HG03571 (cell line): ENCODE data around the gene CAMK1D.

Experiments
- ATAC-seq: cut with Tn5 transposase; IDR thresholded peaks from one replicate; pipeline ENCODE4 v1.9.1; 2021; ENCODE audit not compliant: unreplicated experiment

CAMK1D gene

DNA sequence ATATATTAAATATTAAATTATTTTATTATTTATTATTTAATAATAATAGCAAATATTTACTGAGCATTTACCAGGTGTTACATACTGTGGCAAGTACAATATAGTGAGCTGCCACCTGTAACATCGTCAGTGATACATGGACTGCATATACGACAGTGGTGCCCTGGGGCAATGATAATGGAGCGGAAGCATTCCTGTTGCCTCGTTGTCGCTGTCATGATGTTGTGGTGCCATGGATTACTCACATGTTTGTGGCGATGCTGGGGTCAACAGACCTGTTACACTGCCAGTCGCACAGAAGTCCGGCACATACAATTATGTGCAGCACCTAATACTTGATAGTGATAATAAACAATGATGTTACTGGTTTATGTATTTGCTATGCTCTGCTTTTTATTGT is 20.6 kb downstream of the CAMK1D start:
- ATAC-seq, result no peak

DNA sequence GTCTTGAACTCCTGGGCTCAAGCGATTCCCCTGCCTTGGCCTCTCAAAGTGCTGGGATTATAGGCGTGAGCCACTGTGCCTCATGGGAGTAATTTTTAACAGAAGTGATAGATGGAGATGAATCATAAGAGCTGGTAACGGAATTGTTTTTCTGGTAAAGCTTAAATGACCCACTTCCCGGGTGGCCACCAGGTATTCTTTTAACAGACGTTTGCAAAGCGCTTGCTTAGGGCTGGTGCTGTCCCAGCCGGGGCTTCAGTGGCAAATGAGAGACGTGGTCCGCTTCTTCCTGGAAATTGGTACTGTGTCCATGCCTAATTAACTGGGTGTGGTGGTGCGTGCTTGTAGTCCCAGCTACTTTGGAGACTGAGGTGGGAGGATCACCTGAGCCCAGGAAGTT is 23.5 kb downstream of the CAMK1D start:
- ATAC-seq, result no peak

DNA sequence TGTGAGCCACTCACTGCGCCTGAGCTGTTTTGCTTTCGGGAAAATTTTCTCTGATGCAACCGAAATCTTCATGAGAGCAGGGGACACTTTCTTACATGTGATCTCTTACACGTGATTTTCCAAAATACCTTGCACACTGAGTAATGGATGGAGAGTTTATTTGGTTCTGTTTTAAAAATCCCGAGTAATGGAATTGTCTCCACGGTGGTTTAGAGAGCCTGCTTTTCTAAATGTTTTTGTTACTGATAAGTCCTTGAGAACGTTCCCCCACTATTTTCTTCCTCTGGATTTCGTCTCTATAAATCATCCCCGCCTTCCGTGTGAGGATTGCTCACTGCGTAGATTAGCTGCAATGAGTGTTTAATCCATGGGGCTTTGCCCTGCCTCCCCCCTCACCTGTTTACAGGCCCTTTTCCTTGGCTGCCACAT is 25.7 kb downstream of the CAMK1D start:
- no peak for ATAC-seq

DNA sequence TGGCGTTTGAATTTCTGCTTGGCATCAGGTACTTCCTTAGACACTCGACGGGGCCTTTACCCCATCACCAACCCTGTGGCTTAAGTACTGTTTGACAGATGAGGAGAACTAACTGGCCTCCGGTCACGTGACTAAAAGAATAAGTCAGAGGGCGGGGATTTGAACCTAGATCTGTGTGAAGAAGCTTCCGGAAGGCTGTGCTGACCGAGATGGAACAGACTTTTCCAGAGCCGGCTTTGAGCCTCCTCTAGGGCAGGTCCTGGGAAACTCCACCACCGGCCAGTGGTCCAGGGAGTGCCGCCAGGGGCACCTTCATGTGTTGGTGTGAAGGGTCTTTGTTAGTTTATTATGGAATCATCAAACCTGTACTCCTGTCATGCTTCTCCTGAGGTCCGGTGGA is 26.9 kb downstream of the CAMK1D start:
- ATAC-seq, result no peak

DNA sequence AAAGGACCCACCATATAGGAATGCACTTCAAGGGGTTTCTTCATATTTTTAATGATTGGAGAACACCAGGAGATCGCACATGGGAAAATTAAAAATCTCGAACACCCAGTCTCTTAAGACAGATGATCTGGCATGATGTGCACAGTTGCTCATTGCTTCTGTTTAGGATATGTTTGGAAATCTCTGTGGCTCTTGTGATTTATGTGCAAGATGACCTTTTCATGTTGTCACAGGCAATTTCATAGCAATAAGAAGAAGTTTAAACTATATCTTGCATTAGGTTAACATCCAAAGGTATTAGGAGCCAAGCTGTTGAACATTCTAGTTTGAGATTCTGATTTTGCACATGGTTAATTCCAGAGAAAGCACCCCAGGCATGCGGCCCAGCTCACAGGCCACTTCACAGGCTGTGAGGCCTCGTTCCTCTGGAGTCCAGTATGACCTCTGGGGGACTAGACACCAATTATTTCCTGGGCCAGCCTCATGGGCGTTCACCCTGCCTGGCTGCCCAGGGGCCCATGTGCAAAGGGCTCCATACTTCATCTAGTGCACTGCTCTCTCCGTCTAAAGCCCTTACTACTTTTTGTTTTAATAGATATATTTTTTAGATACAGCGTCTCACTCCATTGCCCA is 28.4 kb downstream of the CAMK1D start:
- ATAC-seq, result no peak

DNA sequence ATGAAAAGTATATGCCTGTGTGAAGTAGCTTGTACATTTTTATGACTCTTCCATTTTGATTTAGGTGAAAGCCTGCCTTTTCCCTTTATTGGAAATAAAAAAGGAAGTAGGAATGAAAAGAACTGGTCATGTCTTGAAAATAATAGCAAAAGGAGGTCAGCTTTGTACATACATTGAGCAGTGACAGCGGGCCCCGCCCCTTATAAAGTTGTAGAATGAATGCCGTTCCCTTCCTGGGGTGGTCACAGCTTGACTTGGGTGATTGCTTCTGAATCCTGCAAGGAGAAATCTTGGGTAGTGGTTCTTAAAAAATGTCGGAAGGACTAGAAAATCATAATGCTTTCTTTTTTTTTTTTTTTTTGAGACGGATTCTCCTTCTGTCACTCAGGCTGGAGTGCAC is 31.7 kb downstream of the CAMK1D start:
- ATAC-seq, result no peak

DNA sequence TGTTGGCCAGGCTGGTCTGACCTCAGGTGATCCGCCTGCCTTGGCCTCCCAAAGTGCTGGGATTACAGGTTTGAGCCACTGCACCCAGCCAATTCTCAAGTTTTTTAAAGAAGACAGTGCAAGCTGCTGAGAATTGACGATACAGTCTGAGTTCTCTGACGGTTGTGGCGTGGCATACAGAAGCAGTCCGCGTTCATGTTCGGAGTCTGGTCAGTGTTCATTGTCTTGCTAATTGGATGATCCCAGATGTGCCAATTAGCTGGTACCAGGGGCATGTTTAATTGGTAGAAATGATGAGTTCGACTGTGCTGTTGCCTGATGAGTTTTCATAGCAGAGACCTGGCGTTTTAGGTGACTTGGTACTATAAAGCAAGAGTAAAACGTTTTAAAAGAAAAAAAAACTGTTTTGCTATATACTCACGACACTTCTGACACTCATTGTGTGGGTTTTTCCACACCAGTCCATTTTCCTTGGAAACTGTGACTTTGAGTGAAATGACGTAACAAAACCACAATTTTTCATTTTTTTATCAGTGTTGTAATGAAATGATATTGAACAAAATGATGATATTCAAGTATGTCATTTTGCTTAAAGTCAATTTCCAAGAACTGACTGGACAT is 32.3 kb downstream of the CAMK1D start:
- no peak for ATAC-seq

DNA sequence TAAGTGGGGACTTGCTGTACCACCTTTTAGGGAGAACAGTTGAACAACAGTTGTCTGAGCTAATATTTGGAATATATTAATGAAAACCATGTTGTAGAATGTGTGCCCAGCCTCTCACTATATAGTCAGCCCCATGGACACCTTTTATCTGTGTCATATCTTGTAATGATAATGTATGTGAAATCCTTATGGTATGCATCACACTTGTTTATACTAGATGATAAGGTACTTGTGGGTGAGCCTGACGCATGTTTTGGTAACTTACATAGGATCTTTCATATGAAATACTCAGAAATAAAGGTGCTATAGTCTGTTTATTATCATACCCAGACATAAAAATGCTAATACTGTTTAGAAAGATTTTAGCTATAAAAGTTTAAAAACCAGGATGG is 32.8 kb downstream of the CAMK1D start:
- no peak for ATAC-seq

DNA sequence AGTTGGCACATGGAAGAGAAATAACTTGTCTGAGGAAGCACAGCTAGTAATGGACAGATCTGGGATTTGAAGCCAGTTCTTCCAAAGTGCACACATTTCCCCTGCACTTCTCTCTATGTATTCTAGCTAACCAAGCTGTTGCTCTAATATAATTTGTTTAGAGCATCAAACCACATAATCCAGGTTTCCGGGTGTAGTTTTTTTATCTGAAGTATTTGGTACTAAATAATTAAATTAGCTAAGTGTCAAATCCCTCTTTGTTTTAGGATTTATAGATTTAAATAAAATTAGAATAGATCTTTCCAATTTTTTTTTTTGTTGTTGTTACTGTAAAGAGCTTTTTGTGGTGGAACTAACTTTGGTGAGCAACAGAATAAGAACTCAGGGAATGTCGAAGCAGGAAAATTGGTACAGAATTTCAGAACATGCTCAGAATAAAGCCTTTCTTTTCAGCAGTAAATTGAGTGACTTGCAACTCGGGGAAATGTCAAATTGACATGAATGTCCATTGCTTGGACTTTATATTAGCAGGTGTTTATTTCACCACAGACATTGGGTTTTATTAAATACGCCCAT is 33.7 kb downstream of the CAMK1D start:
- no peak for ATAC-seq

DNA sequence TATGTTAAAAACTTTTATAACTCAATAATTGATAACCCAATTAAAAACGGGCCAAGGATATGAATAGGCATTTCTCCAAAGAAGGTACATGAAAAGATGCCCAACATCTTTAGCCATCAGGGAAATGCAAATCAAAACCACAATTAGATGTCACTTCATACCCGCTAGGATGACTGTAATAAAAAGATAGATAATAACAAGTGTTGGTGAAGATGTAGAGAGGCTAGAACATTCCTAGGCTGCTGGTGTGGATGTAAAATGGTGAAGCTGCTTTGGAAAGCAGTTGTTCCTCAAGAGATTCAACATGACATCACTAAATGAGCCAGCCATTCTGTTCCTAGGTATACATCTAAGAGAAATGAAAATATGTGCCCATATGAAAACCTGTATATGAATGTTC is 35.6 kb downstream of the CAMK1D start:
- ATAC-seq, result no peak

DNA sequence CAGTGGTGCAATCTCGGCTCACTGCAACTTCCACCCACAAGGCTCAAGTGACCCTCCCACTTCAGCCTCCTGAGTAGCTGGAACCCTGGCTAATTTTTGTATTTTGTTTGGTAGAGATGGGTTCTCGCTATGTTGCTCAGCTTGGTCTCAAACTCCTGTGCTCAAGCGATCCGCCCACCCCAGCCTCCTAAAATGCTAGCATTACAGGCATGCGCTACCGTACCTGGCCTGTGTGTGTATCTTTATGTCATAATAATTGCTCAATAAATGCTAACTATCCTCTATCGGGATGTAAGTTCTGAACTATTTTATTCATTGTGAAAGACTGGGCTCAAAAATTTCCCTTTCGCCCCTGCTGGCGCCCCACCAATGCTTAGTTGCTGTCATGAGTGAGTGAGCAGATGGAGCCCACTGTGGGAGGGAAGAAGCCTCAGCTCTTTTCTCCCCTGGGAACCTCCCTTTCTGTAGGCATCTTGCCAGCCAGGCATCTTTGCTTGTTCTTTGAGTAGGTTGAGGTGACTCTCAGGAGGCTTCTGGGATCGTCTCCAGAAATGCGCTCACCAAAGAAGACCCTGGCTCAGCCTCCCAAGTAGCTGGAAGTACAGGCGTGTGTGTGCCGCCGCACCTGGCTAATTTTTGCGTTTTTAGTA is 38.3 kb downstream of the CAMK1D start:
- no peak for ATAC-seq

DNA sequence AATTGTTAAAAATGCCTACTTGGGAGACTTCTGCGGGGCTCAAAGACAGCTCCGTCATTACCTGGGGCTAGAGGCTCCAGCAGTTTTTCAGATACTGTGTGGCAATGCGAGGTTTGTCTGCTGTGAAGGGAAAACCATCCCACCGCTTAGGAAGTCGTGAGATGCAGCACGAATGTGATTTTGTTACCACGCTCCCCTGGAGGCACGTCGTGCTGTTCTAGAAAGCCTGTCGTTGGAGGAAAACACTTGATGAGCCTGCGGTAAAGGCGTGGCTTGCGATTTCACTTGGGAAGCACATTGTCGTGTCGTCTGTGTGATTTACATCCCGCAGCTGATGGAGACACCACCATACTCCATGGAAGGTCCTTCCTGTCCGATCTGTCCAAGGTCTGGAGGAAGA is 39.3 kb downstream of the CAMK1D start:
- no peak for ATAC-seq

DNA sequence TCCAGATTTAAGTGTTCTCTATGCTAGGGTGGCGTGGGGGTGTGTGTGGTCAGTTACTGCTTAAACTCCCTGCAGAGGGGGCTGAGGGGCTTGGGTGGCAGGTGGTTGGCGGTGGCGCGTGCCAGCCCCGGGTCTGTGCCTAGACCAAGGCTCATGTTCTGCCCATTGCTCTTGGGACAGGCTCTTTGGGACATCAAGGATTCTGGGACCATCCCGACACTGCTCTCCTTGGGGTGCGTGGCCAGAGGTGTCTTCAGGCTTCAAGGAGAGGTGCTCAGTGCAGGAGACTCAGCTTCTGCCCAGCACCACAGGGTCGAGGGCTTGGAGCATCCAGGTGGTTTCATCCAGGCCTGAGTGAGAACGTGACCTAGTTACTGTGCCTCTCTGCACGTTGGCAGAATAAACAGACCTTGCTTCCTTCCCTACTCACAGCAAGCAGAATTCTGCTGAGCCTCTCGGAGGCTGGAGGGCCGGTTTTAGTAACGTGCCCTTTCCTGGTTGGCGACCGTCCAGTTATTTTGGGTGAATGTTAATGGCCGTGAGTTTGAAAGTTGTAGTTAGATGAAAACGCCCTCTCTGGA is 39.9 kb downstream of the CAMK1D start:
- no peak for ATAC-seq

DNA sequence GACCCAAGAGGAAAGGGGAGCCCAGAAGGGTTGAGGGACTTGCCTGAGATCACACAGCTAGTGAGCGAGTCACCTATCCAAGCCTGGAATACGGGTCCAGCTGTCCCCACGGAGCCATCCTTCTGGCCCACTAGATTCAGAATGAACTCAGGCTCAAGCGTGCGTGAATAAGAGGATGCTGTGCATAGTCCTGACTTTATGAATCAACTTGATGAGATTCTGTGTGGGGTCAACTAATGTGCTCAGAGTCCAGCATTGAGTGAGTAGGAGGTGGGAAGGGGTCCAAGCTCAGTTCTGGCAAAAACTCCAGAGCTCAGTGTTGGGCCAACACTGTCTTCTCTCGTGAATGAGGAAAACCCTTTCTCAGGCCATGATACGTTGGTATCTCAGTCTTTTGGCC is 41.4 kb downstream of the CAMK1D start:
- ATAC-seq, result no peak

DNA sequence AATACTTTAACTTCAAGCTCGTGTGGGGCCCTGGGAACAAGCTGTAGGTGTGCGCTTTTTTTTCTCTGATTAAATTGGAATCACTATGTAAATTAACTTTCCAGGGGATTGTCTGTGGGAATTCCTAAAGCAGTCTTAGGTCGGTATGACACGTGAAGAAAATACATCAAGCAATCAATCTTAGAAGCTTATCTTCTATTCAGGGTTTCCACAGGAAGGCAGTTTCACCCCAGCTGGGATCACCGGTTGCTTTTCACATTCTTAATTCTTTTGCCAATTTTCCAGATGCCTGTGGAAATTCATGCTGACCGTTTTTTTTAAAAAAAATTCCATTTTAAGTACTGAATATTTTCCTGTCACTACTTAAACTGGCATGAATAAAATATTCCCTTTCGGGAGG is 41.9 kb downstream of the CAMK1D start:
- ATAC-seq, result no peak

DNA sequence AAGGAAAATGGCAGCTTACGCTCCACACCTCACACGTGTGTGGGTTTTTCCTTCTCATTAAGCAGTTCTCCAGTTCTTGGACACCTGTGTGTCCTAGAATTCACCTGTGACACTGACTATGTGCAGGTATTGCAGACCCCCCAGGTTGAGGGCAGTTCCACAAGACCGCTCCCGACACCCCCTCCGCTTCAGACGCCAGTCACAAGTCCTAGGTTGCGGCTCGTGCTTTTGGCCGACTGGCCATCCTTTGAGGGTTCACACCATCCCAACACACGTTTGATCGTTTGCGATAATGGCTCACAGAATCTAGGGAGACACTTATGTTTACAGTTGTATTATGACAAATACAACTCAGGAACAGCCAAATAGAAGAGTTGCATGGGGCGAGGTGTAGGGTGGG is 44.5 kb downstream of the CAMK1D start:
- no peak for ATAC-seq

DNA sequence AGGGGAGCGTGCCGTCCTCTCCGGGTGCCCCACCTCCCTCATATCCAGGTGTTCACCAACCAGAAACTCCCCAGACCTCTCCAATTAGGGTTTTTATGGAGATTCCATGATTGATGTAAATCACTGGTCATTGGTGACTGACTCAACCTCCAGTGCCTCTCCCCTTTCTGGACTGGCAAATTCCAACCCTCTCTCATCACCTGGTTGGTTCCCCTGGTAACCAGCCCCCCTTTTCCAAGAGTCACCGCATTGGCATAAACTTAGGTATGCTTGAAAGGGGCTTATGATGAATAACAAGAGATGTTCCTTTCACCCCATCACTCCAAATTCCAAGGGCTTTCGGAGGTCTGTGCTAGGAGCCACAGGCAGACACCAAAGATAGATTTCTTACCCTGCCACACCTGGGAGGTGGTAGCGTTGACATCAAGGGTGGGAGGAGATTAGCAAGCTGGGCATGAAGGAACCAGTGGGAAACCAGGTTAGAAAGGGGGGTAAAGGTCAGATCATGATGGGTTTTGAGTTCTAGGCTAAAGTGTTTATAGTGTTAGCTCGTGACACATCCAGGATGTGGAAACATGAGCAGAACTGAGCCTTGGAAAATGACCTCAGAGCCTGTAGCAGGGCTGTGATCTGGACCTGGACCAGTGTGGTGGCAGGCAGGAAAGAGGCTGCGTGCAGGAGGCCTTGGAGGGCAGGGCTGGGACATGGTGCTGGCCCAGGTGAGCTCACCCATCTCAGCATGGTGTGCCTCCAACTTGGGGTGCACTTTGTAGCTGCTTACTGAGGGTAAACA is 45.1 kb downstream of the CAMK1D start:
- ATAC-seq, result no peak

DNA sequence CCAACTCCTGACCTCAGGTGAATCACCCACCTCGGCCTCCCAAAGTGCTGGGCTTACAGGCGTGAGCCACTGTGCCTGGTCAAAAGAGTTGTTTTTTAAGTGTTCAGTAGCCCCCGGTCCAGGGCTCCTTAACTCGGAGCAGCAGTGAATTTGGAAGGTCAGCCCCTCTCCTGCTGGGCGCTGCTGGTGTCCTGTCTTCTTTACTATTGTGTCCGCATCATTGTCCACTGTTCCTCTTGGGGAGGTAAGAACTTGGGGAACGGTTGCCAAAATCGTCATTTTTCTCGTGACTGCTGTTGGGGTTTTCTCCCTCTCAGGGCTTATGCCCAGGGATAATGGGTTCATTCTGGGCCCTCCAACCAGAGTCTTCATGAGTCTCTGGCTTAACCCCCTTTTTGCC is 46.7 kb downstream of the CAMK1D start:
- no peak for ATAC-seq

DNA sequence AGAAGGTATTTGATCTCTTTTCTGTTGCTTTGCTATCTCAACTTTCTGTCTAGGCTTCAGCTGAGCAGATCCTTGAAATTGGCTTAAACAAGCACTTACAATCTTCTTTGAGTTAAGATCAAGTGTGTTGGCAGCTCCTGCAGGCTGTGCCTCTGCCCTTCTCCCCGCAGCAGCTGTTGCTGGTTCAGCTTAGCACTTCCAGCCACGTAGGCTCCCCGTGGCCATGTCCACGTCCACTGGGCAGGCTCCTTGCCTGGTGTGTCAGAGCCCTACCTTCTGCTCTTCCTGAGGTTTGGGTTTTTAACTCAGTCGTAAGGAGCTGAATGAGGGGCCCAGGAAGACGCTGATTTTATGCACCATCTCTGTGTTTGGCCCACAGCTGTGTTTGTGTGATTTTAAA is 47.2 kb downstream of the CAMK1D start:
- no peak for ATAC-seq

DNA sequence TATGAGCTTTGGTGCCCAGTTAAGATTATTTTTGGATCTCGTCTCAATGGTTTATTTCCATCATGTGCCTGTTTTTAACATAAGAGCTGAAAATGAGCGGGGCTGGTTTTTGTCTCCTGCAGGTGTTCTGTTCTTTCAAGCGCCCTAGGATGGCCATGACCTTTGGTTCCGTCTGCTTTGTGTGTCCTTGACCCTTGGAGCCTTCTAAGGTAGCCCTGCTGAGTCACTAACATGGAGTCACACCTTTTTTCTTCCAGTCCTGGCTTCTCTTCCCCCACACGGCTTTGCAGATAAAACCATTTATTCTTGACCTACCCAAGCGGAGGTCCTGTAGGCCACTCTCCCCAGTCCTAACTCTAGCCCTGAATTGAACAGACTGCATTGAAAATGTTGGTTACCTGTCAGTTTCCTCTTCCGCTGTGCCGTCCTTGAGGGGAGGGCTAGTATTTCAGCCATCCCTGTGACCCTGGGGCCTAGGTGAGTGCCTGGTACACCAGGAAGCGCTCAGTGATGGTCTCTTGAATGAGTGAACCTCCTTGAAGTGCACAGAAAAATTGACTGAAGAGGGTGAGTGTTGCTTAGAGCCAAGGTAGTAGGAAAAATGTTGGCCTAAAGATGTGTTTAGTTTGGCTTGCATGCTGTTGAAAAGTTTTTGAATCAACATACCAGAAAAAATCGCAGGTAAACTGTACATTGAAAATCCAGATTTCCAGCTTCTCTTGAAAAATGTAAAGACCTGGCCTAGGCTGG is 48.0 kb downstream of the CAMK1D start:
- ATAC-seq, result no peak
